Transverse colon (tissue), 3 donors: ENCODE measurements around the gene NUMA1.

Experiments
- CTCF ChIP-seq, 5 experiments: fragments of 200-600 bp in 3 of 5; fragments of 450-650 bp in 2 of 5; sonication (generic) in 3 of 5; IDR thresholded peaks; 1 replicate in 2 of 5; 2 replicates in 3 of 5; pipeline ENCODE4 v1.5.1; 2016 to 2017; ENCODE audit warnings: antibody characterized with exemption in 5 of 5, inconsistent platforms in 3 of 5, mild to moderate bottlenecking in 2 of 5, moderate library complexity in 1 of 5
- EP300 ChIP-seq: sonication (generic); formaldehyde crosslinking; IDR thresholded peaks from one replicate; pipeline ENCODE4 v1.6.1; 2017; ENCODE audit warnings: antibody characterized with exemption, low read depth
- POLR2A ChIP-seq: fragments of 450-650 bp; IDR thresholded peaks from one replicate; pipeline ENCODE4 v1.6.1; 2016; ENCODE audit warnings: antibody characterized with exemption, mild to moderate bottlenecking, moderate library complexity

- TF ChIP-seq CTCF (IDR thresholded peaks at IDR 0.05) (no peak), POLR2A (no peak), EP300 (no peak)
Observed at GRCh38 chr11:71994786-71995185, 85.6 kb downstream of the NUMA1 start.
